Coronary artery (tissue), 2 donors: Measurements from ENCODE around the gene WDR6.

ENCODE experiments used
- DNase-seq: peaks from one replicate; pipeline ENCODE4 v3.0.0-alpha.2; 2017; ENCODE audit warnings: low spot score
- H3K27ac ChIP-seq, 2 donors: fragments of 200-600 bp; sonication (generic); one replicate each; pipeline ENCODE4 v1.5.1; 2016 to 2019
- H3K4me3 ChIP-seq: fragments of 200-600 bp; sonication (generic); 2 replicates; pipeline ENCODE4 v1.5.1; 2016; ENCODE audit warnings: mild to moderate bottlenecking, moderate library complexity
- CTCF ChIP-seq: fragments of 200-600 bp; sonication (generic); IDR thresholded peaks from one replicate; pipeline ENCODE4 v1.5.1; 2019; ENCODE audit warnings: antibody characterized with exemption

The WDR6 gene

GRCh38 chr3:49021813-49022687, 14.9 kb downstream of the WDR6 start, which contains the start of gene NDUFAF3:
Gene NDUFAF3 (plus strand): TSS chr3:49022121. CDS start chr3:49022145, 24 bp downstream.
- DNase-seq, result peak; percentile 94
- peak; percentile 97 for TF ChIP-seq CTCF
- H3K27ac ChIP-seq, result peak within 1 kb of the TSS; percentile 99
- peak within 1 kb of the TSS; percentile 96 for H3K4me3 ChIP-seq

GRCh38 chr3:49022688-49023171, 15.5 kb downstream of the WDR6 start:
- Histone ChIP-seq H3K27ac (peak overlapping the region; percentile 99), H3K4me3 (peak overlapping the region; percentile 96)
- no peak for DNase-seq
- TF ChIP-seq CTCF, result no peak

- H3K4me3 ChIP-seq, result no peak overlapping the region
- H3K27ac ChIP-seq, result no peak overlapping the region
- no peak for DNase-seq
- TF ChIP-seq CTCF, result no peak
These were observed 16.6 kb downstream of the WDR6 start for GRCh38 chr3:49023775-49024174.

- no peak for DNase-seq
- Histone ChIP-seq H3K27ac (no peak overlapping the region), H3K4me3 (no peak overlapping the region)
- TF ChIP-seq CTCF, result no peak
These were observed 17.3 kb downstream of the WDR6 start for GRCh38 chr3:49024449-49024848.

GRCh38 chr3:49025005-49025792, 18.0 kb downstream of the WDR6 start:
- no peak overlapping the region for H3K4me3 ChIP-seq
- TF ChIP-seq CTCF, result no peak
- no peak overlapping the region for H3K27ac ChIP-seq
- DNase-seq, result no peak

GRCh38 chr3:49025793-49026520, 18.8 kb downstream of the WDR6 start:
- Histone ChIP-seq H3K27ac (no peak overlapping the region), H3K4me3 (no peak overlapping the region)
- no peak for TF ChIP-seq CTCF
- no peak for DNase-seq
